Right lobe of liver (tissue), 4 donors: ENCODE data around the gene TBC1D3B.
"Not testable (repeated sequence)": the region's sequence is repeated elsewhere in the genome, so short reads cannot be mapped to it uniquely, and the experiment has no call there.

ENCODE experiments used
- CTCF ChIP-seq, 4 donors: fragments of 200-600 bp in 3 of 4; fragments of 450-650 bp in 1 of 4; IDR thresholded peaks; one replicate each; pipeline versions ENCODE4 v1.5.1 to v1.8.0; 2016 to 2022; ENCODE audit warnings: antibody characterized with exemption in 4 of 4, mild to moderate bottlenecking in 2 of 4
- POLR2A ChIP-seq: fragments of 450-650 bp; IDR thresholded peaks from one replicate; pipeline ENCODE4 v1.6.1; 2017; ENCODE audit warnings: antibody characterized with exemption, mild to moderate bottlenecking
- donor health status: DM: no; HTN: no; CAD: no.
- donor health status: DM: no; HTN: no; CAD: no.
- donor health status: DM: no; HTN: yes; CAD: no.

DNA sequence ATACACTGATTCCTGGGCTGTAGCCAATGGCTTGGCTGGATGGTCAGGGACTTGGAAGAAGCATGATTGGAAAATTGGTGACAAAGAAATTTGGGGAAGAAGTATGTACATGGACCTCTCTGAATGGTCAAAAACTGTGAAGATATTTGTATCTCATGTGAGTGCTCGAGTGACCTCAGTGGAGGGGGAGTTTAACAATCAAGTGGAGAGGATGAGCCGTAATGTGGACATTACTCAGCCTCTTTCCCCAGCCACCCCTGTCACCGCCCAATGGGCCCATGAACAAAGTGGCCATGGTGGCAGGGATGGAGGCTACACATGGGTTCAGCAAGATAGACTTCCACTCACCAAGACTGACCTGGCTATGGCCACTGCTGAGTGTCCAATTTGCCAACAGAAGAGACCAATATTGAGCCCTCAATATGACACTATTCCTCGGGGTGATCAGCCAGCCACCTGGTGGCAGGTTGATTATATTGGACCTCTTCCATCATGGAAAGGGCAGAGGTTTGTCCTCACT, 45.2 kb upstream of the TBC1D3B start:
- not testable (repeated sequence) for TF ChIP-seq CTCF (IDR thresholded peaks at IDR 0.05); POLR2A
